Endothelial cell of umbilical vein (primary cell): ENCODE measurements around the gene PHC2. TPM values are rescaled to one million over a fixed set of nuclear protein-coding genes. Genes with fewer than 3 reads are reported as not detected.
A peak's percentile ranks its signal among the peaks of the same experiment; 100 is the strongest.

Source experiments
- BruUV-seq: library from RNA; stranded (reverse); fragments of 400-500 nt; replicated peaks from 2 replicates; lab custom pipeline; 2021; lab: Mats Ljungman, UMichigan
- CTCF ChIA-PET: fragments of 300-600, 350-600 bp; sonication (Branson Sonifier 250); formaldehyde crosslinking; loops from one replicate; lab custom pipeline; 2021; ENCODE audit warnings: antibody characterized with exemption, inconsistent platforms; lab: Charles Lee
- POLR2A ChIA-PET: fragments of 300-600, 350-600 bp; sonication (Branson Sonifier 250); formaldehyde crosslinking; loops from one replicate; lab custom pipeline; 2021; ENCODE audit warnings: antibody characterized with exemption, inconsistent platforms; lab: Charles Lee
- DNase-seq: peaks from one replicate; pipeline ENCODE4 v3.0.0-alpha.2; 2011; ENCODE audit warnings: low read depth, low spot score
- FAIRE-seq: peaks from 2 replicates; lab custom pipeline; 2011; peaks lifted over from hg19 to GRCh38; lab: Jason Lieb, UNC
- H2AFZ ChIP-seq: 2 replicates; pipeline ENCODE4 v1.6.0; 2012; ENCODE audit warnings: low read depth, low read length, control low read depth, inconsistent platforms
- H3K27ac ChIP-seq: 2 replicates; pipeline ENCODE4 v1.5.1; 2011; ENCODE audit warnings: low read depth, mild to moderate bottlenecking, control low read depth, low read length, moderate library complexity; ENCODE audit not compliant: insufficient read depth
- H3K27me3 ChIP-seq, 2 experiments: 2 replicates each; pipeline versions ENCODE4 v1.6.0 to v1.6.1; 2011; ENCODE audit warnings: low read length in 2 of 2, mixed read lengths in 1 of 2; ENCODE audit not compliant: control insufficient read depth in 2 of 2, insufficient read depth in 2 of 2
- H3K36me3 ChIP-seq, 2 experiments: 2 replicates in 1 of 2; 3 replicates in 1 of 2; pipeline ENCODE4 v1.5.1; 2011; ENCODE audit warnings: low read length in 2 of 2, mild to moderate bottlenecking in 1 of 2, moderate library complexity in 1 of 2; ENCODE audit not compliant: control insufficient read depth in 2 of 2, insufficient read depth in 2 of 2; ENCODE audit errors: extremely low read depth in 1 of 2
- H3K4me1 ChIP-seq: 3 replicates; pipeline ENCODE4 v1.5.1; 2011; ENCODE audit warnings: mild to moderate bottlenecking, low read length; ENCODE audit not compliant: control insufficient read depth, insufficient read depth; ENCODE audit errors: extremely low read depth
- H3K4me2 ChIP-seq: 2 replicates; pipeline ENCODE4 v1.6.1; 2011; ENCODE audit warnings: low read length, control low read depth, mixed read lengths; ENCODE audit not compliant: insufficient read depth
- H3K4me3 ChIP-seq, 3 experiments: fragments of 200-600 bp in 1 of 3; sonication (generic), shearing (Covaris generic) in 1 of 3; replicated peaks in 1 of 3; 2 replicates each; pipeline ENCODE4 v1.5.1; 2011 to 2016; ENCODE audit warnings: control low read depth in 3 of 3, low read length in 3 of 3, mild to moderate bottlenecking in 2 of 3, inconsistent platforms in 1 of 3, low read depth in 1 of 3, moderate library complexity in 1 of 3; ENCODE audit not compliant: insufficient read depth in 1 of 3
- H3K79me2 ChIP-seq: 2 replicates; pipeline ENCODE4 v1.6.0; 2012; ENCODE audit warnings: low read length, inconsistent platforms; ENCODE audit not compliant: control insufficient read depth, insufficient read depth
- H3K9ac ChIP-seq: replicated peaks from 2 replicates; pipeline ENCODE3; 2011; ENCODE audit warnings: low read length, control low read depth; ENCODE audit not compliant: insufficient read depth; ENCODE audit errors: extremely low read depth
- H3K9me1 ChIP-seq: replicated peaks from 3 replicates; pipeline ENCODE4 v1.6.0; 2011; ENCODE audit warnings: mild to moderate bottlenecking, low read length; ENCODE audit not compliant: control insufficient read depth, insufficient read depth; ENCODE audit errors: extremely low read depth
- H3K9me3 ChIP-seq: replicated peaks from 2 replicates; pipeline ENCODE4 v1.5.1; 2012; ENCODE audit warnings: low read length, inconsistent platforms; ENCODE audit not compliant: control insufficient read depth, insufficient read depth
- H4K20me1 ChIP-seq: replicated peaks from 2 replicates; pipeline ENCODE3; 2011; ENCODE audit warnings: mild to moderate bottlenecking, low read length; ENCODE audit not compliant: control insufficient read depth, insufficient read depth; ENCODE audit errors: extremely low read depth
- EZH2 ChIP-seq: IDR thresholded peaks from 2 replicates; pipeline ENCODE4 v1.6.1; 2012; ENCODE audit warnings: borderline replicate concordance, low read depth, mild to moderate bottlenecking, moderate library complexity, low read length, inconsistent platforms; ENCODE audit not compliant: severe bottlenecking
- FOS ChIP-seq: IDR thresholded peaks from 2 replicates; pipeline ENCODE4 v1.6.1; 2011; ENCODE audit warnings: mild to moderate bottlenecking, low read length, moderate library complexity, borderline replicate concordance; ENCODE audit not compliant: insufficient read depth
- GATA2 ChIP-seq: IDR thresholded peaks from 2 replicates; pipeline ENCODE4 v1.7.0; 2011; ENCODE audit warnings: low read depth, mild to moderate bottlenecking, moderate library complexity, mixed read lengths, low read length; ENCODE audit not compliant: insufficient read length, insufficient read depth
- JUN ChIP-seq: IDR thresholded peaks from 2 replicates; pipeline ENCODE4 v1.6.1; 2011; ENCODE audit warnings: borderline replicate concordance, low read depth; ENCODE audit not compliant: insufficient read length, insufficient read depth
- POLR2A ChIP-seq: IDR thresholded peaks from 2 replicates; pipeline ENCODE4 v1.6.1; 2012; ENCODE audit warnings: low read depth, mild to moderate bottlenecking, control low read depth, low read length
- dilution Hi-C: fragments of 300-500 bp; cut with MboI; formaldehyde crosslinking; loops from one replicate; pipeline ENCODE4 v1.15.0; 2019; ENCODE audit warnings: low sequenced_read_pairs; ENCODE audit not compliant: extremely low pct_ligation_motif_present
- intact Hi-C: fragments of 100-400 bp; cut with micrococcal nuclease; formaldehyde crosslinking; loops from one replicate; pipeline ENCODE4 v1.10.0; 2022
- polyA plus RNA-seq, 4 experiments: library from polyadenylated mRNA; depleted of rRNA in 3 of 4; stranded (reverse) in 3 of 4; unstranded in 1 of 4; fragments of >200 nt; gene quantifications; 2 replicates each; pipeline versions ENCODE4 v1.2.1 to v1.2.3, GENCODE V29; 2011 to 2012; ENCODE audit warnings: missing spikeins in 1 of 4
- total RNA-seq: library from RNA; stranded (reverse); gene quantifications from 2 replicates; pipeline ENCODE4 v1.2.3, GENCODE V29; 2021
- TF ChIP-seq, protein P1 (sequence below): IDR thresholded peaks from 2 replicates; pipeline ENCODE4 v1.6.1; 2011; ENCODE audit not compliant: insufficient read depth, insufficient read length
- TF ChIP-seq, protein P2 (sequence below), 2 donors: IDR thresholded peaks; 1 replicate in 1 of 2; 2 replicates in 1 of 2; pipeline ENCODE4 v1.5.1; 2011; ENCODE audit warnings: low read length in 2 of 2, mild to moderate bottlenecking in 2 of 2, moderate library complexity in 2 of 2, control low read depth in 1 of 2, inconsistent platforms in 1 of 2, low read depth in 1 of 2; ENCODE audit not compliant: insufficient read depth in 1 of 2; ENCODE audit errors: extremely low read depth in 1 of 2

PHC2 gene
- total and polyA plus RNA-seq, 2 donors (not counting 3 experiments of a cell fraction or from before 2014, with no cell fraction given): 65.6 to 79.0 TPM

DNA sequence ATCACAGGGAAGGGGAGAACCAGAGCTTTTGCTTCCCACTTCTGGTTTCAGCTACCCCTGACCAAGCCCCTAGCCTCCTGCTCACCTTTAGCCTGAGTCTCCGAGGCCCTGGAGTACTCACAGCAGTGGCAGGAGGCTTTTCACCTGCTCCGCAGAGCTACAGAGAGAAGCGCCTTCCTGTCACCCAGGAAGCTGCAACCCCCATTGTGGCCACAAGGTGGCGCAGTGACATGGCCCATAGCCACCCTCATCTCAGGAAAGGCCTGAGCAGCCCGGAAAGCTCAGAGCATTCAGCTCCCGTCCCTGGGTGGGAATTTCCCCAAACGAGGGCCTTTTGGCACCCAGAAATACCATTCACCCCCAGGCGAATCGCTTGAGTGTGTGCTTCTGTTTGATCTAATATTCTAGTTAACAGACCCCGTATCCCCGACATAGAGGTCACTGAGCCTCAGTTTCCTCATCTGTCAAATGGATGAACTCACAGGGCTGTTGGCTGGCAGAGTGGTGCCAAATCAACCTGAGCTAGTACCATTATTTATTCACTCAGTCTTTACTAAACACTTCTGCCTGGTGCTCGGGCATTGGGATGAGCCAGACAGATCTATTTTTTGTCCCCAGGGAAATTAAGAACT is 135.3 kb downstream of the PHC2 start:
- FAIRE-seq: no peak
- dilution Hi-C loops (no loop called here), intact Hi-C loops (loop anchor here (1.0 to 5.0 kb wide), 6 partner anchors 38 to 317 kb away; partner anchors contain the start of gene ZNF362)
- ChIA-PET POLR2A (interaction anchor here (1.0 to 1.6 kb wide), 2 partner anchors 52 to 160 kb away, joined by 3 to 8 read pairs; no protein-coding TSS in a partner anchor), CTCF (interaction anchor here (0.6 to 5.8 kb wide), 59 partner anchors 8 to 1449 kb away, joined by 3 to 97 read pairs (median 5); partner anchors contain the start of genes A3GALT2, TRIM62 and ZSCAN20)
- Histone ChIP-seq H2AFZ (no peak overlapping the region), H3K4me3 (no peak overlapping the region), H3K79me2 (no peaks in the 10 kb centered on the region), H3K9me1 (no peaks in the 10 kb centered on the region), H3K9ac (no peak overlapping the region), H3K27me3 (no peaks in the 10 kb centered on the region), H3K27ac (no peak overlapping the region), H3K9me3 (no peaks in the 10 kb centered on the region), H4K20me1 (no peaks in the 10 kb centered on the region), H3K36me3 (peaks cover 3 to 20% of the 10 kb centered on the region in 2 experiments), H3K4me2 (no peak overlapping the region), H3K4me1 (no peaks in the 10 kb centered on the region)
- TF ChIP-seq, protein P1, sequence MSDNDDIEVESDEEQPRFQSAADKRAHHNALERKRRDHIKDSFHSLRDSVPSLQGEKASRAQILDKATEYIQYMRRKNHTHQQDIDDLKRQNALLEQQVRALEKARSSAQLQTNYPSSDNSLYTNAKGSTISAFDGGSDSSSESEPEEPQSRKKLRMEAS: no peak
- TF ChIP-seq, protein P2, sequence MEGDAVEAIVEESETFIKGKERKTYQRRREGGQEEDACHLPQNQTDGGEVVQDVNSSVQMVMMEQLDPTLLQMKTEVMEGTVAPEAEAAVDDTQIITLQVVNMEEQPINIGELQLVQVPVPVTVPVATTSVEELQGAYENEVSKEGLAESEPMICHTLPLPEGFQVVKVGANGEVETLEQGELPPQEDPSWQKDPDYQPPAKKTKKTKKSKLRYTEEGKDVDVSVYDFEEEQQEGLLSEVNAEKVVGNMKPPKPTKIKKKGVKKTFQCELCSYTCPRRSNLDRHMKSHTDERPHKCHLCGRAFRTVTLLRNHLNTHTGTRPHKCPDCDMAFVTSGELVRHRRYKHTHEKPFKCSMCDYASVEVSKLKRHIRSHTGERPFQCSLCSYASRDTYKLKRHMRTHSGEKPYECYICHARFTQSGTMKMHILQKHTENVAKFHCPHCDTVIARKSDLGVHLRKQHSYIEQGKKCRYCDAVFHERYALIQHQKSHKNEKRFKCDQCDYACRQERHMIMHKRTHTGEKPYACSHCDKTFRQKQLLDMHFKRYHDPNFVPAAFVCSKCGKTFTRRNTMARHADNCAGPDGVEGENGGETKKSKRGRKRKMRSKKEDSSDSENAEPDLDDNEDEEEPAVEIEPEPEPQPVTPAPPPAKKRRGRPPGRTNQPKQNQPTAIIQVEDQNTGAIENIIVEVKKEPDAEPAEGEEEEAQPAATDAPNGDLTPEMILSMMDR (IDR thresholded peaks at IDR 0.05; ENCODE audit: extremely low read depth in 1 of 2, insufficient read depth in 1 of 2, low read depth in 1 of 2, low read length in 2 of 2): peak; percentile 84 to 86
- DNase-seq: peak; percentile 39
- BruUV-seq: no TSS peak

DNA sequence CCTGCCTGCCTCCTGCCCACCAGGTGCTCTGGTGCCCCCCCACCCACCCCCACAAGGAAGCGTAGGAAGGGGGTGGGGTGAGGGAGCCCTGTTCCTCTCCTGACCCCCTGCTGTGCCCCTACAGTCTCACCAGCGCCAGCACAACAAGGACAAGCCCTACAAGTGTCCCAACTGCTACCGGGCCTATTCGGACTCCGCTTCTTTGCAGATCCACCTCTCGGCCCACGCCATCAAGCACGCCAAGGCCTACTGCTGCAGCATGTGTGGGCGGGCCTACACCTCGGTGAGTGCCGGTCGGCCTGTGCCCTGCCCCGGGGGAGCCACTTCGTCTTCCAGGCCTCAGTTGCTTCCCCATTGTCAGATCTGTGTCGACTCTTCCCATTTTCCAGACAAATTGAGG is 135.9 kb downstream of the PHC2 start:
- no peak overlapping the region for H3K9ac ChIP-seq
- POLR2A ChIA-PET: interaction anchor here (1.0 to 1.6 kb wide), 2 partner anchors 52 to 161 kb away, joined by 3 to 8 read pairs; no protein-coding TSS in a partner anchor
- no peaks in the 10 kb centered on the region for H3K79me2 ChIP-seq
- no peak overlapping the region for H3K27ac ChIP-seq
- no peak overlapping the region for H3K4me2 ChIP-seq
- no peak overlapping the region for H3K4me3 ChIP-seq
- dilution Hi-C loops (no loop called here), intact Hi-C loops (loop anchor here (1.0 to 5.0 kb wide), 6 partner anchors 38 to 317 kb away; partner anchors contain the start of gene ZNF362)
- no TSS peak for BruUV-seq
- H3K9me1 ChIP-seq: no peaks in the 10 kb centered on the region
- H3K27me3 ChIP-seq: no peaks in the 10 kb centered on the region
- no peaks in the 10 kb centered on the region for H3K4me1 ChIP-seq
- FAIRE-seq (no peak), DNase-seq (no peak)
- H3K9me3 ChIP-seq: no peaks in the 10 kb centered on the region
- H4K20me1 ChIP-seq: no peaks in the 10 kb centered on the region
- CTCF ChIA-PET: interaction anchor here (0.7 to 5.8 kb wide), 54 partner anchors 9 to 1449 kb away, joined by 3 to 97 read pairs (median 5); partner anchors contain the start of genes A3GALT2, TRIM62 and ZSCAN20
- TF ChIP-seq GATA2 (no peak), FOS (no peak), EZH2 (no peak), JUN (no peak), POLR2A (no peak)
- TF ChIP-seq, protein P1: no peak
- TF ChIP-seq, protein P2 (IDR thresholded peaks at IDR 0.05; ENCODE audit: extremely low read depth in 1 of 2, insufficient read depth in 1 of 2, low read depth in 1 of 2, low read length in 2 of 2): no peak
- peaks cover 3 to 20% of the 10 kb centered on the region in 2 experiments for H3K36me3 ChIP-seq
- no peak overlapping the region for H2AFZ ChIP-seq
